ENCODE results near the gene CRELD1. TPM values are rescaled to one million over a fixed set of nuclear protein-coding genes. Genes with fewer than 3 reads are reported as not detected.

The CRELD1 gene
- total and polyA plus RNA-seq, 2 of the 4 experiments (the other 2 are of a cell fraction), result 8.6 to 25.7 TPM

DNA sequence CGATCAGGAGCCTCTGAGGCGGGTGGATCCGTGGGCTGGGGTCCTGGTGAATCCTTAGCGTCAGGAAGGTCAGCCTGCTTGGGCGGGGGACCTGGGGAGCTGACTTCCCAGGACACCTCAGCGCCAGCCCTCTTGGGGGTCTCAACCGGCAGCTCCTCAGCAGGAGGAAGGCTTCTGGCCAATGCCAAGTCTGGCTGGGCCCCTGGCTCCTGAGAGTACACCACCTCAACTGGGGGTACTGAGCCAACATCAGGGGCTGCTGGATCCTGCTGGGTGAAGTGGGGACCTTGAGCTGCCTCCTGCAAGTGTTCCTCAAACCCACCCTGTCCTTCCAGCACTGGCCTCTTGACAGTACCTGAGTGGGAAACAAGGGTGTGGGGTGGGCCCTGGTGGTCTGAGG is 15.5 kb downstream of the CRELD1 start:
- Histone ChIP-seq H3K14ac (replicated peaks; ENCODE audit: low read depth, low read length) (no peak overlapping the region), H2AFZ (replicated peaks; ENCODE audit: low read length, poor library complexity) (no peak overlapping the region), H3K27me3 (ENCODE audit: control insufficient read depth, insufficient read depth, low read length) (no peaks in the 10 kb centered on the region), H4K91ac (ENCODE audit: insufficient read depth, low read depth, low read length) (no peak overlapping the region), H2AK5ac (ENCODE audit: low read depth, low read length) (no peak overlapping the region), H2BK20ac (ENCODE audit: low read depth, low read length) (no peak overlapping the region), H3K4me2 (ENCODE audit: low read depth, low read length) (no peak overlapping the region), H2BK120ac (ENCODE audit: low read depth, low read length) (no peak overlapping the region), H3K4me1 (ENCODE audit: control insufficient read depth, insufficient read depth, low read length) (peaks cover 10% of the 10 kb centered on the region; the same call in 1 of the 2 replicates), H3K9me3 (ENCODE audit: control insufficient read depth, insufficient read depth, low read length) (no peaks in the 10 kb centered on the region), H3K56ac (ENCODE audit: extremely low read depth, insufficient read depth, low read length) (no peak overlapping the region), H4K20me1 (ENCODE audit: insufficient read depth, low read length) (no peaks in the 10 kb centered on the region; the same call in 1 of the 2 replicates), H3K4me3 (ENCODE audit: insufficient read depth, low read depth, low read length) (no peak overlapping the region), H3K23ac (ENCODE audit: low read depth, low read length) (no peak overlapping the region), H2BK5ac (ENCODE audit: low read depth, low read length, poor library complexity, severe bottlenecking) (no peak overlapping the region), H3K4ac (ENCODE audit: low read depth, low read length) (no peak overlapping the region), H3K79me1 (ENCODE audit: low read depth in 1 of 2, low read length in 2 of 2) (no peaks in the 10 kb centered on the region), H4K5ac (ENCODE audit: low read depth, low read length) (no peak overlapping the region), H3K27ac (ENCODE audit: insufficient read depth, low read length) (no peak overlapping the region), H3K36me3 (ENCODE audit: control insufficient read depth, insufficient read depth, low read length) (no peaks in the 10 kb centered on the region; the same call in 1 of the 2 replicates), H2AK9ac (replicated peaks; ENCODE audit: low read depth, low read length, poor library complexity) (no peak overlapping the region), H3K9ac (ENCODE audit: low read depth, low read length) (no peak overlapping the region), H3K18ac (ENCODE audit: low read depth, low read length) (no peak overlapping the region), H3K9me1 (ENCODE audit: insufficient read depth, low read length) (peaks cover 5% of the 10 kb centered on the region), H2BK15ac (ENCODE audit: low read depth, low read length) (no peak overlapping the region), H4K8ac (ENCODE audit: low read depth in 2 of 2, low read length in 2 of 2) (no peak overlapping the region)
- no peak for DNase-seq
- ATAC-seq (ENCODE audit: low read depth), result no peak
- WGBS, 2 experiments (ENCODE audit: extremely low coverage in 2 of 2, insufficient read length in 1 of 2), result 100% methylated on average over 1 of the region's 7 CpGs; no CpG with 5 or more reads in 1 of the 2 experiments
- TF ChIP-seq RFX5 (IDR thresholded peaks at IDR 0.05; ENCODE audit: low read depth, low read length), result no peak
- no peak for TF ChIP-seq POLR2A (IDR thresholded peaks at IDR 0.05; ENCODE audit: low read depth, low read length)
- TF ChIP-seq, protein P1, sequence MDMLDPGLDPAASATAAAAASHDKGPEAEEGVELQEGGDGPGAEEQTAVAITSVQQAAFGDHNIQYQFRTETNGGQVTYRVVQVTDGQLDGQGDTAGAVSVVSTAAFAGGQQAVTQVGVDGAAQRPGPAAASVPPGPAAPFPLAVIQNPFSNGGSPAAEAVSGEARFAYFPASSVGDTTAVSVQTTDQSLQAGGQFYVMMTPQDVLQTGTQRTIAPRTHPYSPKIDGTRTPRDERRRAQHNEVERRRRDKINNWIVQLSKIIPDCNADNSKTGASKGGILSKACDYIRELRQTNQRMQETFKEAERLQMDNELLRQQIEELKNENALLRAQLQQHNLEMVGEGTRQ (IDR thresholded peaks at IDR 0.05; ENCODE audit: low read depth, low read length), result no peak
- no peak for TF ChIP-seq MAZ (IDR thresholded peaks at IDR 0.05; ENCODE audit: borderline replicate concordance, low read depth, low read length)
- no peak for TF ChIP-seq CEBPB (IDR thresholded peaks at IDR 0.05; ENCODE audit: low read depth, low read length)
- no peak for TF ChIP-seq SMC3 (IDR thresholded peaks at IDR 0.05; ENCODE audit: low read depth, low read length)
- dilution Hi-C loops (cut with HindIII; ENCODE audit: low sequenced_read_pairs, unreplicated experiment) (no loop called here), in situ Hi-C loops (cut with MboI; ENCODE audit: low sequenced_read_pairs) (no loop called here), intact Hi-C loops (cut with micrococcal nuclease) (no loop called here)
- BruUV-seq (replicated peaks), result no TSS peak
- CTCF ChIA-PET, result no interaction called here
- POLR2A ChIA-PET (ENCODE audit: unreplicated experiment), result no interaction called here

Data from IMR-90 (cell line).